OCI-LY1 (cell line): Measurements from ENCODE around the gene ARHGEF39.

Experiments used
- CTCF ChIP-seq: fragments of 200-600 bp; sonication (generic), shearing (Covaris generic); IDR thresholded peaks from 2 replicates; pipeline ENCODE4 v1.5.1; 2017; ENCODE audit warnings: mild to moderate bottlenecking, antibody characterized with exemption, low read length, moderate library complexity, mixed read lengths
- EZH2 ChIP-seq: fragments of 200-600 bp; sonication (generic), shearing (Covaris generic); IDR thresholded peaks from 2 replicates; pipeline ENCODE4 v1.8.0; 2017; ENCODE audit warnings: borderline replicate concordance, mixed run types, mild to moderate bottlenecking, antibody characterized with exemption, low read length, moderate library complexity, mixed read lengths

DNA sequence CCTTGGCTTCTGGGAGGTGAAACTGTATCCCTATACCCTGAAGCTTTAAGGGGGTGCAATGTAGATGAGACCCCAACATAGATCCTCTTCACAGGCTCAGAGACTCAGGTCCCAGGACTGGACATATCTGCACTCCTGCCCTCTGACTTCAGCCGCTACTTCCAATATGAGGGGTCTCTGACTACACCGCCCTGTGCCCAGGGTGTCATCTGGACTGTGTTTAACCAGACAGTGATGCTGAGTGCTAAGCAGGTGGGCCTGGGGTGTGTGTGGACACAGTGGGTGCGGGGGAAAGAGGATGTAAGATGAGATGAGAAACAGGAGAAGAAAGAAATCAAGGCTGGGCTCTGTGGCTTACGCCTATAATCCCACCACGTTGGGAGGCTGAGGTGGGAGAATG, 14.1 kb upstream of the ARHGEF39 start:
- TF ChIP-seq CTCF (no peak), EZH2 (no peak)
